ENCODE results near the gene FTO. TPM values are rescaled to one million over a fixed set of nuclear protein-coding genes. Genes with fewer than 3 reads are reported as not detected.

The FTO gene
- total RNA-seq, 4 donors from 2014 or later = 64.4 to 116 (median 71.3) TPM

GRCh38 chr16:53936529-53936928 is 232.6 kb downstream of the FTO start:
- DNase-seq (ENCODE audit: low spot score in 2 of 2) = no peak

GRCh38 chr16:53937161-53937880 is 233.4 kb downstream of the FTO start:
- 85% methylated on average over 10 of the region's 10 CpGs for WGBS
- Histone ChIP-seq H3K27ac (no peak overlapping the region), H3K36me3 (peaks cover 29% of the 10 kb centered on the region), H3K9me3 (no peaks in the 10 kb centered on the region), H3K27me3 (no peaks in the 10 kb centered on the region), H3K4me3 (no peak overlapping the region), H3K4me1 (no peaks in the 10 kb centered on the region)
- no peak for DNase-seq (ENCODE audit: low spot score in 2 of 2)
- no peak for TF ChIP-seq POLR2A (IDR thresholded peaks at IDR 0.05)
- no peak for TF ChIP-seq POLR2AphosphoS5 (IDR thresholded peaks at IDR 0.05)
- TF ChIP-seq CTCF (IDR thresholded peaks at IDR 0.05) = no peak
- TF ChIP-seq EP300 (IDR thresholded peaks at IDR 0.05) = no peak

More at GRCh38 chr16:53936529-53936928, 232.6 kb downstream of the FTO start:
- H3K36me3 ChIP-seq = peaks cover 25% of the 10 kb centered on the region
- H3K9me3 ChIP-seq = no peaks in the 10 kb centered on the region
- no peak overlapping the region for H3K4me3 ChIP-seq
- H3K27me3 ChIP-seq = no peaks in the 10 kb centered on the region
- H3K4me1 ChIP-seq = no peaks in the 10 kb centered on the region
- no peak for TF ChIP-seq CTCF (IDR thresholded peaks at IDR 0.05)
- no peak for TF ChIP-seq EP300 (IDR thresholded peaks at IDR 0.05)
- TF ChIP-seq POLR2A (IDR thresholded peaks at IDR 0.05) = no peak
- no peak for TF ChIP-seq POLR2AphosphoS5 (IDR thresholded peaks at IDR 0.05)
- no peak overlapping the region for H3K27ac ChIP-seq
- 97% methylated on average over 5 of the region's 5 CpGs for WGBS

GRCh38 chr16:53944025-53944424 is 240.1 kb downstream of the FTO start:
- Histone ChIP-seq H3K9me3 (no peaks in the 10 kb centered on the region), H3K27ac (no peak overlapping the region), H3K27me3 (no peaks in the 10 kb centered on the region), H3K36me3 (peaks cover 8% of the 10 kb centered on the region), H3K4me3 (no peak overlapping the region), H3K4me1 (no peaks in the 10 kb centered on the region)
- DNase-seq (ENCODE audit: low spot score in 2 of 2) = no peak
- 93% methylated on average over 2 of the region's 2 CpGs for WGBS
- TF ChIP-seq POLR2AphosphoS5 (IDR thresholded peaks at IDR 0.05) = no peak
- no peak for TF ChIP-seq CTCF (IDR thresholded peaks at IDR 0.05)
- TF ChIP-seq EP300 (IDR thresholded peaks at IDR 0.05) = no peak
- no peak for TF ChIP-seq POLR2A (IDR thresholded peaks at IDR 0.05)

DNA sequence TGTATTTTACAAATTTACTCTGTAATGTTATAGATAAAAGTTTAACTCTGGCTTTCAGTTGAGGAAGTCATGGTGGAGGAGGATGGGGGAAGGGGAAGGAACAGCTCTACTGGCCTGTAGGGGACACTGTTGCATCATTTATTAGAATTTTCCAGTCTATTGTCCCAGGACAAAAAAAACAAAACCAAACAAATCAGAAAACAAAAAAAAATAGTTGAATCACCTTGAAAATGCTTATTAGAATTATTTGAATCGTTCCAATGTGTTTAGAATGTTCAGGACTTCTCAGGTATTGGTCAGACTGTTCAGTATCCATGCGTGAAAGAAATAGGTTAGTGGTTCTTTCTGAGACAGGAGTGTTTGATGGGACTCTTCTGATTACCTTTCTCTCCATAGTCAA is 242.0 kb downstream of the FTO start:
- Histone ChIP-seq H3K27me3 (no peaks in the 10 kb centered on the region), H3K9me3 (no peaks in the 10 kb centered on the region), H3K4me1 (no peaks in the 10 kb centered on the region), H3K36me3 (peaks cover 8% of the 10 kb centered on the region), H3K4me3 (no peak overlapping the region), H3K27ac (no peak overlapping the region)
- no peak for DNase-seq (ENCODE audit: low spot score in 2 of 2)
- WGBS = 62% methylated on average over 2 of the region's 2 CpGs
- TF ChIP-seq CTCF (IDR thresholded peaks at IDR 0.05) (peak; percentile 59 to 72), POLR2A (IDR thresholded peaks at IDR 0.05) (no peak)

DNA sequence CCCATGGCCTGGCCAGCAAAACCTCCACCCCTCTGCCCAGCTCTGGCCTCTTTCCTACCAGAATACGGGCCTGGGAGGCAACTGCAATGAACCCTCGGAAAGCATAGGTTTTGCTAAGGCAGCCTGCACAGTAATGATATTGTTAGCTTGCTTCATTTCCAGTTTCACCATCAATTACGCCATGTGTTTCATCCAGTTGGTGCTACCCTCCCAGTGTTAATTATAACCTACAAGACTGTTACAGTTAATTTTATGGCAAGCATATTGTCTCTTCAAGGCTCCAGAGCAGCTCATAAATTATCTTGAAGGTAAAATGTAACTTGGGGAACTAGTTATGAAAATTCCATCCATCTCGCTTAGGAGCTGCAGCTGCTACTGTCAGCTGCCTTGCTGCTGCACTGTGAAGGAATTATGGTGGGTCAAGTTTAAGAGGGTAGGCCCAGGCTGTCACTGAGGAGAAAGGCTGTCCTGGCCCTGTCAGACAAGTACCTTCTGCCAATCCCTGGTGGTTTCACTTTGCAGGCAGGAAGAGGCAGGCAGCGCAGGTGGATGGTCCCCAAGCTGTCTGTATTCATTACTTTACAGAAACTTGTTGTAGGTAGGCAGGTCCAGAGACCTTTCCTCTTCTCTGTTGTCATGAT is 242.9 kb downstream of the FTO start:
- Histone ChIP-seq H3K27ac (no peak overlapping the region), H3K27me3 (no peaks in the 10 kb centered on the region), H3K36me3 (peaks cover under 1% of the 10 kb centered on the region), H3K9me3 (no peaks in the 10 kb centered on the region), H3K4me3 (no peak overlapping the region), H3K4me1 (peaks cover under 1% of the 10 kb centered on the region)
- TF ChIP-seq POLR2A (IDR thresholded peaks at IDR 0.05) = no peak
- no peak for DNase-seq (ENCODE audit: low spot score in 2 of 2)
- WGBS = 73% methylated on average over 4 of the region's 5 CpGs
